H9 (cell line): ENCODE results near the gene ITGA4. TPM values are rescaled to one million over a fixed set of nuclear protein-coding genes. Genes with fewer than 3 reads are reported as not detected.
A peak's percentile ranks its signal among the peaks of the same experiment; 100 is the strongest.

Source experiments
- DNase-seq: peaks from one replicate; pipeline ENCODE4 v3.0.0-alpha.2; 2017
- H2AFZ ChIP-seq: one replicate; pipeline ENCODE4 v1.6.1; 2013; ENCODE audit warnings: mild to moderate bottlenecking, low read length, control low read depth, moderate library complexity
- H2AK5ac ChIP-seq: 2 replicates; pipeline ENCODE4 v1.6.1; 2013; ENCODE audit warnings: low read length, control low read depth, mixed read lengths; ENCODE audit not compliant: insufficient read length
- H2BK120ac ChIP-seq: one replicate; pipeline ENCODE4 v1.6.1; 2013; ENCODE audit warnings: low read depth, mild to moderate bottlenecking, low read length, control low read depth, inconsistent platforms; ENCODE audit not compliant: poor library complexity, severe bottlenecking
- H2BK12ac ChIP-seq: 2 replicates; pipeline ENCODE4 v1.6.1; 2013; ENCODE audit warnings: low read length, control low read depth, mixed read lengths, low read depth; ENCODE audit not compliant: insufficient read length
- H2BK15ac ChIP-seq: 2 replicates; pipeline ENCODE4 v1.6.1; 2013; ENCODE audit warnings: low read depth, low read length, control low read depth
- H2BK20ac ChIP-seq: one replicate; pipeline ENCODE4 v1.6.1; 2013; ENCODE audit warnings: low read depth, mild to moderate bottlenecking, low read length, control low read depth, inconsistent platforms; ENCODE audit not compliant: poor library complexity, severe bottlenecking
- H2BK5ac ChIP-seq: 2 replicates; pipeline ENCODE4 v1.6.1; 2013; ENCODE audit warnings: low read length, control low read depth, mixed read lengths; ENCODE audit not compliant: insufficient read length
- H3K14ac ChIP-seq: 2 replicates; pipeline ENCODE4 v1.6.1; 2013; ENCODE audit warnings: low read length, control low read depth; ENCODE audit not compliant: insufficient read depth
- H3K18ac ChIP-seq: 2 replicates; pipeline ENCODE4 v1.6.1; 2013; ENCODE audit warnings: low read depth, mild to moderate bottlenecking, mixed read lengths, low read length, control low read depth; ENCODE audit not compliant: insufficient read length
- H3K23ac ChIP-seq: 2 replicates; pipeline ENCODE4 v1.6.1; 2013; ENCODE audit warnings: low read length, control low read depth, mixed read lengths, low read depth; ENCODE audit not compliant: insufficient read length
- H3K23me2 ChIP-seq: 2 replicates; pipeline ENCODE4 v1.6.1; 2013; ENCODE audit warnings: low read depth, mild to moderate bottlenecking, mixed read lengths, low read length, control low read depth; ENCODE audit not compliant: insufficient read length, poor library complexity, severe bottlenecking
- H3K27ac ChIP-seq: 2 replicates; pipeline ENCODE4 v1.5.1; 2013; ENCODE audit warnings: low read length, control low read depth, mixed read lengths, low read depth; ENCODE audit not compliant: insufficient read length
- H3K27me3 ChIP-seq: 2 replicates; pipeline ENCODE4 v1.6.1; 2013; ENCODE audit warnings: low read length, control low read depth, inconsistent platforms; ENCODE audit not compliant: insufficient read depth
- H3K4ac ChIP-seq: 2 replicates; pipeline ENCODE4 v1.6.1; 2013; ENCODE audit warnings: low read depth, mild to moderate bottlenecking, control low read depth, inconsistent platforms, low read length, moderate library complexity
- H3K4me1 ChIP-seq: 2 replicates; pipeline ENCODE4 v1.6.1; 2013; ENCODE audit warnings: low read length, control low read depth, inconsistent platforms; ENCODE audit not compliant: insufficient read depth
- H3K4me2 ChIP-seq: 2 replicates; pipeline ENCODE4 v1.6.1; 2013; ENCODE audit warnings: low read length, control low read depth, mixed read lengths; ENCODE audit not compliant: insufficient read length, insufficient read depth
- H3K56ac ChIP-seq: 2 replicates; pipeline ENCODE4 v1.6.1; 2013; ENCODE audit warnings: low read depth, mild to moderate bottlenecking, mixed read lengths, low read length, control low read depth; ENCODE audit not compliant: insufficient read length
- H3K79me1 ChIP-seq: 2 replicates; pipeline ENCODE4 v1.6.1; 2013; ENCODE audit warnings: low read depth, mild to moderate bottlenecking, moderate library complexity, low read length, control low read depth, inconsistent platforms; ENCODE audit not compliant: insufficient read depth, poor library complexity, severe bottlenecking
- H3K79me2 ChIP-seq: 2 replicates; pipeline ENCODE4 v1.6.1; 2013; ENCODE audit warnings: low read length, control low read depth, inconsistent platforms; ENCODE audit not compliant: insufficient read depth
- H3K9ac ChIP-seq: 2 replicates; pipeline ENCODE4 v1.6.1; 2013; ENCODE audit warnings: low read length, control low read depth, mixed read lengths; ENCODE audit not compliant: insufficient read length; ENCODE audit errors: extremely low read depth
- H3K9me3 ChIP-seq: one replicate; pipeline ENCODE4 v1.6.1; 2013; ENCODE audit warnings: low read depth, low read length, inconsistent platforms; ENCODE audit not compliant: control insufficient read depth
- H3T11ph ChIP-seq: one replicate; pipeline ENCODE4 v1.6.1; 2013; ENCODE audit warnings: mild to moderate bottlenecking, low read length, control low read depth, inconsistent platforms
- H4K20me1 ChIP-seq: one replicate; pipeline ENCODE4 v1.6.1; 2013; ENCODE audit not compliant: control insufficient read depth, insufficient read length, insufficient read depth
- H4K5ac ChIP-seq: 2 replicates; pipeline ENCODE4 v1.6.1; 2013; ENCODE audit warnings: low read depth, mild to moderate bottlenecking, mixed read lengths, low read length, control low read depth; ENCODE audit not compliant: insufficient read length
- H4K8ac ChIP-seq: replicated peaks from 2 replicates; pipeline ENCODE4 v1.6.1; 2013; ENCODE audit warnings: low read length, control low read depth, mixed read lengths, low read depth; ENCODE audit not compliant: insufficient read length
- H4K91ac ChIP-seq: 2 replicates; pipeline ENCODE4 v1.6.1; 2013; ENCODE audit warnings: low read depth, mild to moderate bottlenecking, moderate library complexity, mixed read lengths, low read length, control low read depth; ENCODE audit not compliant: insufficient read length
- H3K27ac Mint-ChIP-seq, 3 experiments: 2 replicates in 2 of 3; 3 replicates in 1 of 3; pipeline ENCODE4 v1.8.0; 2020 to 2021; ENCODE audit warnings: mixed read lengths in 3 of 3, mild to moderate bottlenecking in 1 of 3, moderate library complexity in 1 of 3
- H3K27me3 Mint-ChIP-seq: 2 replicates; pipeline ENCODE4 v1.8.0; 2021; ENCODE audit warnings: low read depth, mild to moderate bottlenecking, moderate library complexity, mixed read lengths
- H3K36me3 Mint-ChIP-seq, 3 experiments: 2 replicates in 2 of 3; 3 replicates in 1 of 3; pipeline ENCODE4 v1.8.0; 2020 to 2021; ENCODE audit warnings: low read depth in 3 of 3, mixed read lengths in 3 of 3; ENCODE audit not compliant: insufficient read depth in 1 of 3
- H3K4me1 Mint-ChIP-seq, 2 experiments: 2 replicates each; pipeline ENCODE4 v1.8.0; 2020; ENCODE audit warnings: mixed read lengths in 2 of 2
- H3K4me3 Mint-ChIP-seq, 2 experiments: 2 replicates in 1 of 2; 3 replicates in 1 of 2; pipeline ENCODE4 v1.8.0; 2020 to 2021; ENCODE audit warnings: mild to moderate bottlenecking in 2 of 2, mixed read lengths in 2 of 2, moderate library complexity in 1 of 2
- H3K9me3 Mint-ChIP-seq, 2 experiments: 2 replicates in 1 of 2; 3 replicates in 1 of 2; pipeline ENCODE4 v1.8.0; 2020; ENCODE audit warnings: mild to moderate bottlenecking in 2 of 2, mixed read lengths in 2 of 2, moderate library complexity in 1 of 2
- WGBS: extraction: QIAGEN DNeasy Blood & Tissue Kit; methylation state at CpG from one replicate; pipeline ENCODE4 v1.1.7; 2013; ENCODE audit warnings: missing lambda C conversion rate, low lambda C conversion rate, mixed read lengths; ENCODE audit not compliant: insufficient read length; ENCODE audit errors: extremely low coverage; 5-methylcytosine and 5-hydroxymethylcytosine counted together
- total RNA-seq: library from RNA; stranded (reverse); gene quantifications from 2 replicates; pipeline ENCODE4 v1.2.1, GENCODE V29; 2021
- TF ChIP-seq, protein P1 (sequence below): fragments of 200-600 bp; sonication (generic); conservative IDR thresholded peaks from 3 replicates; pipeline ENCODE4 v1.8.0; 2021; ENCODE audit warnings: antibody characterized with exemption, mild to moderate bottlenecking

Gene ITGA4
- total RNA-seq, 1 experiment from 2014 or later, result 1.3 TPM

GRCh38 chr2:181426672-181427071, 30.5 kb upstream of the ITGA4 start:
- Histone ChIP-seq H3K18ac (no peak overlapping the region), H2AK5ac (no peak overlapping the region), H2BK5ac (no peak overlapping the region), H3K27me3 (no peaks in the 10 kb centered on the region), H2BK12ac (no peak overlapping the region), H3K79me1 (no peaks in the 10 kb centered on the region), H3K56ac (no peak overlapping the region), H3K9me3 (no peaks in the 10 kb centered on the region), H3K14ac (no peak overlapping the region; the same call in 1 of the 2 replicates), H2BK20ac (no peak overlapping the region), H3K23me2 (no peaks in the 10 kb centered on the region), H3K4me2 (no peak overlapping the region), H3K4ac (no peak overlapping the region), H3K4me1 (no peaks in the 10 kb centered on the region; the same call in 1 of the 2 replicates), H3K23ac (no peak overlapping the region), H2BK120ac (no peak overlapping the region), H4K5ac (no peak overlapping the region), H3K9ac (no peak overlapping the region), H2AFZ (no peak overlapping the region), H4K91ac (no peak overlapping the region), H4K8ac (no peak overlapping the region), H2BK15ac (no peak overlapping the region), H3K27ac (no peak overlapping the region), H3T11ph (no peak overlapping the region), H3K79me2 (no peaks in the 10 kb centered on the region), H4K20me1 (no peaks in the 10 kb centered on the region)
- no peaks in the 10 kb centered on the region for H3K9me3 Mint-ChIP-seq
- no CpG with 5 or more reads among the region's 2 CpGs for WGBS
- no peak overlapping the region for H3K4me3 Mint-ChIP-seq
- H3K4me1 Mint-ChIP-seq, result peaks cover 10 to 19% of the 10 kb centered on the region in 2 experiments
- peak overlapping the region in 1 of 3 experiments; percentile 42; a peak in 2 of 7 replicates for H3K27ac Mint-ChIP-seq
- no peak for DNase-seq
- no peaks in the 10 kb centered on the region for H3K36me3 Mint-ChIP-seq
- no peaks in the 10 kb centered on the region for H3K27me3 Mint-ChIP-seq
- TF ChIP-seq, protein P1, sequence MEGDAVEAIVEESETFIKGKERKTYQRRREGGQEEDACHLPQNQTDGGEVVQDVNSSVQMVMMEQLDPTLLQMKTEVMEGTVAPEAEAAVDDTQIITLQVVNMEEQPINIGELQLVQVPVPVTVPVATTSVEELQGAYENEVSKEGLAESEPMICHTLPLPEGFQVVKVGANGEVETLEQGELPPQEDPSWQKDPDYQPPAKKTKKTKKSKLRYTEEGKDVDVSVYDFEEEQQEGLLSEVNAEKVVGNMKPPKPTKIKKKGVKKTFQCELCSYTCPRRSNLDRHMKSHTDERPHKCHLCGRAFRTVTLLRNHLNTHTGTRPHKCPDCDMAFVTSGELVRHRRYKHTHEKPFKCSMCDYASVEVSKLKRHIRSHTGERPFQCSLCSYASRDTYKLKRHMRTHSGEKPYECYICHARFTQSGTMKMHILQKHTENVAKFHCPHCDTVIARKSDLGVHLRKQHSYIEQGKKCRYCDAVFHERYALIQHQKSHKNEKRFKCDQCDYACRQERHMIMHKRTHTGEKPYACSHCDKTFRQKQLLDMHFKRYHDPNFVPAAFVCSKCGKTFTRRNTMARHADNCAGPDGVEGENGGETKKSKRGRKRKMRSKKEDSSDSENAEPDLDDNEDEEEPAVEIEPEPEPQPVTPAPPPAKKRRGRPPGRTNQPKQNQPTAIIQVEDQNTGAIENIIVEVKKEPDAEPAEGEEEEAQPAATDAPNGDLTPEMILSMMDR, result no peak
